Spinal cord (tissue), 10 donors: ENCODE measurements around the gene ZBTB16. TPM values are rescaled to one million over a fixed set of nuclear protein-coding genes. Genes with fewer than 3 reads are reported as not detected.
A peak's percentile ranks its signal among the peaks of the same experiment; 100 is the strongest.

ENCODE experiments used
- DNase-seq, 6 donors: peaks; one replicate each; pipeline versions ENCODE4 v3.0.0 to v3.0.0-alpha.2; 2013 to 2015; ENCODE audit warnings: low spot score in 6 of 6, low read depth in 4 of 6
- H3K27ac ChIP-seq: one replicate; pipeline ENCODE4 v1.5.1; 2013; ENCODE audit warnings: low read depth, low read length, control low read depth
- H3K27me3 ChIP-seq: one replicate; pipeline ENCODE4 v1.6.1; 2013; ENCODE audit warnings: low read length; ENCODE audit not compliant: control insufficient read depth, insufficient read depth
- H3K36me3 ChIP-seq: one replicate; pipeline ENCODE4 v1.6.1; 2013; ENCODE audit warnings: low read length; ENCODE audit not compliant: control insufficient read depth, insufficient read depth
- H3K4me1 ChIP-seq: one replicate; pipeline ENCODE4 v1.6.1; 2013; ENCODE audit warnings: low read length; ENCODE audit not compliant: control insufficient read depth, insufficient read depth
- H3K4me3 ChIP-seq: one replicate; pipeline ENCODE4 v1.5.1; 2013; ENCODE audit warnings: low read depth, low read length, control low read depth
- H3K9me3 ChIP-seq: one replicate; pipeline ENCODE4 v1.6.1; 2013; ENCODE audit warnings: low read length; ENCODE audit not compliant: control insufficient read depth, insufficient read depth
- WGBS: methylation state at CpG from one replicate; pipeline ENCODE4 v1.1.5; 2013; ENCODE audit warnings: missing lambda C conversion rate; ENCODE audit not compliant: insufficient coverage; 5-methylcytosine and 5-hydroxymethylcytosine counted together
- polyA plus RNA-seq, 2 donors: library from polyadenylated mRNA; unstranded; fragments of 120-200 nt; gene quantifications; one replicate each; pipeline ENCODE4 v1.2.1, GENCODE V29; 2013; ENCODE audit not compliant: insufficient read length in 2 of 2
- total RNA-seq, 2 donors: library from RNA; depleted of rRNA in 1 of 2; stranded (reverse); fragments of 120-200 nt in 1 of 2; fragments of >200 nt in 1 of 2; gene quantifications; one replicate each; pipeline versions ENCODE4 v1.2.3 to v1.2.4, GENCODE V29; 2013 to 2014
- donor health status: healthy.

Gene ZBTB16
- total and polyA plus RNA-seq, 4 donors = 4.5 to 17.9 (median 9.2) TPM

DNA sequence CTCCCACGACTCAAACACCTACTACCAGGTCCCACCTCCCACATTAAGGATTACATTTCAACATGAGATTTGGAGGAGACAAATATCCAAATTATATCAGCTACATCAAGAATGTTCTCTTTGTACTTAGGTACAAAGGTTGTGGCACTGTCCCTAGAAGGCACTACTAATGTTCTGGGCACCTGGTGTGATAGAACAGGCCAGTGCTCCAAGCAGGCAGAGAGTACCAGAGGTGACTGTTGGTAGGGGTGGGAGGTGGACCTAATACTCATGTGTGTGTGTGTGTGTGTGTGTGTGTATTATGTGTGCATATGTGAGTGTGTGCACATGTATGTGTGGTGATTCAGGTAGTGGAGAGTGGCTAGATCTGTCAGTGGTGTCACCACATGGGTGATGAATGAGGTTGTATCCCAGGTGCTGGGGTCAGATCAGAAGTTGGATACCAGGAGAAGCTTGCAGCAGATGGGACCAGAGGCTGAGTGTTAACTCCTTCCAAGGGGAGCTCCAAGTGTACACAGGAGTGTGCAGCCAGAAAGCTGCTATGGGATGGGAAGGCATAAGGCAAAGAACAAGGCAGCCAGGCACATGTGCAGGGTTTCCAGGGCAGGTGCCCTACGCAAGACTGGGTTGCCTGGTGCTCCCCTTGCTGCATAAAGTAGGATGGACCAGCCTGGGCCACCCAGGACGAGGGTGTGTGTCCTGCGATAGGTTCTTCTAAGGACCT is 219.0 kb downstream of the ZBTB16 start:
- 96% methylated on average over 2 of the region's 4 CpGs for WGBS
- Histone ChIP-seq H3K27ac (no peak overlapping the region), H3K9me3 (no peaks in the 10 kb centered on the region), H3K27me3 (no peaks in the 10 kb centered on the region), H3K36me3 (no peaks in the 10 kb centered on the region), H3K4me1 (peaks cover 10% of the 10 kb centered on the region), H3K4me3 (no peak overlapping the region)
- DNase-seq = no peak

DNA sequence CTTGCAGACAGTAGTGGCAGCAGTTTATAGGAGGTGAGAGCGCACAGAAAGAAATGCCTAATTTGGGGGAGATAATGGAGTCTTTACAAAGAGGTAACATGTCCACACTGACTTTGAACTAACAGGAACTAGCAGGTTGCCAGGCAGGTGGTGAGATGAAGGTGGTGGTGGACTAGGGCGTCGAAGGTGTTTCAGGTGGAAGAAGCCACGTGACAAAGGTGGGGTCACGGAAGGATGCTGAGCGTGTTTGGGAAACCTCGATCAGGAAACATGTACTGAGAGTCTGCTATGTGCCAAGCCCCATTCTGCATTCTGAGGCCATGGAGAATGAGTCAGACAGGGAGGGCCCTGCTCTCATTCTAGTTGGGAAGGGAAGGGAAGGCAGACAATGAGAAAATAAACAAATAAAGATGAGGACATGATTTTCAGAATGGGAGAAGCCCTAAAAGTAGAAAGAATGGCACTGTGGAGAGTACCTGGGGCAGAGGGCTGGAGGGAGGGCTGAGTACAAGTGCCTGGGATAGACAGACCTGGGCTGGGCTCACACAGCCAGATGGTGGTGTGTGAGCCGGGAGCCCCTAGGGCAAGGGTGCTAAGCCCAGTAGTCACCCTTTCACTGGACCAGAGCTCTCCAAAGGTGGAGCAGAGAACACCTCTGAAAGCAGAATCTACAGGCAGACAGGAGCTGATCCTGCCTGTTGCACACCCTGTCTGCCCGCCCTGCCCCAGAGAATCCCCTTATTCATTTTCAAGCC is 220.5 kb downstream of the ZBTB16 start:
- no peak for DNase-seq
- Histone ChIP-seq H3K36me3 (no peaks in the 10 kb centered on the region), H3K4me1 (peaks cover 10% of the 10 kb centered on the region), H3K9me3 (no peaks in the 10 kb centered on the region), H3K27me3 (no peaks in the 10 kb centered on the region), H3K27ac (no peak overlapping the region), H3K4me3 (no peak overlapping the region)
- WGBS = 94% methylated on average over 8 of the region's 9 CpGs

DNA sequence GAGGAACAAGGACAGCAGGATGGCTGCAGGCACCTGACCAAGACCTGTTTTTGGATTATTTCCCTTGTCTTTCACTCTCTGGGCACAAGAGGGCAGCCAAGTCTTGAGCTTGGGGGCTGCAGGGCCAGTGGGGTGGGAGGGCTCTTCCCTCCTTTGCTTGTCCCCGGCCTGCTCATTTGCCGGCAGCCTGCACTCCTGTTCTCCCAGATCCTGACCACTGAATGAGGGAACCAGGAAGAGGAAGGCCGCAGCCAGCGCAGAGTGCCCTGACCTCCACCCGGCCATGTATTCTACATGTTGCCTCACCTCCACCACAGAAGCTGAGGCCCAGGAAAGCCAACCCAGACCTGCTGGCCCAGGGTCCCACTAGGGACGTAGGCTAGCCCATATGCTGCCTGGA is 221.2 kb downstream of the ZBTB16 start:
- peak in 4 of 6 donors; percentile 49 to 90 (median 66) for DNase-seq
- Histone ChIP-seq H3K4me1 (peaks cover 10% of the 10 kb centered on the region), H3K4me3 (no peak overlapping the region), H3K27ac (no peak overlapping the region), H3K9me3 (no peaks in the 10 kb centered on the region), H3K27me3 (no peaks in the 10 kb centered on the region), H3K36me3 (no peaks in the 10 kb centered on the region)
- WGBS = 29% methylated on average over 4 of the region's 6 CpGs

DNA sequence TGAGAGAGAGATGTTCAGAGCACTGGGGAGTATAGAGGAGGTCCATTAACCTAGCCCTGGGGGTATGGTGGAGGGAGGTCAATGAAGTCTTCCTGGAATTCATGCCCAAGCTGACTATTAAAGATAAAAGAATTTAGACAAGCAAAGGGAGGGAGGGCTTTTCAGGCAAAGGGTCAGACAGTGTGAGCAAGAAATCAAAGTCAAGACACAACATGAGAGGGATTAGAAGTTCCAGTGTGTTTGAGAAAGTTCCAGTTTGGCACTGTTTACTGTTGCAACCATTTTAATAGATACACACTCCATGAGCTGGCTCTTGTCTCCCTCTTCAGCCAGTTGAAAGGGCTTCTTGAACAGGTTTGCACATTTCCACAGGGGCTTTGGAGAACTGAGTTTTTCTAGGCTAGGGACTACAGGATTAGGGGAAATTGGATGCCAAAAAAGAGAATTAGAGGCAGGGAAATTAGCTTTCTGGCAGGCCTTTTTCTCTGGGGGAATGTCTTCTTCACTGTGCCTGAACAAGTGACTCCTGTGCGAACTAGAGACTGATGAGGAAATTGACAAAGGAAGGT is 222.0 kb downstream of the ZBTB16 start:
- H3K4me3 ChIP-seq = no peak overlapping the region
- WGBS = no CpG with 5 or more reads among the region's 1 CpG
- H3K4me1 ChIP-seq = peaks cover 10% of the 10 kb centered on the region
- H3K36me3 ChIP-seq = no peaks in the 10 kb centered on the region
- H3K9me3 ChIP-seq = no peaks in the 10 kb centered on the region
- no peak overlapping the region for H3K27ac ChIP-seq
- no peak for DNase-seq
- H3K27me3 ChIP-seq = no peaks in the 10 kb centered on the region

DNA sequence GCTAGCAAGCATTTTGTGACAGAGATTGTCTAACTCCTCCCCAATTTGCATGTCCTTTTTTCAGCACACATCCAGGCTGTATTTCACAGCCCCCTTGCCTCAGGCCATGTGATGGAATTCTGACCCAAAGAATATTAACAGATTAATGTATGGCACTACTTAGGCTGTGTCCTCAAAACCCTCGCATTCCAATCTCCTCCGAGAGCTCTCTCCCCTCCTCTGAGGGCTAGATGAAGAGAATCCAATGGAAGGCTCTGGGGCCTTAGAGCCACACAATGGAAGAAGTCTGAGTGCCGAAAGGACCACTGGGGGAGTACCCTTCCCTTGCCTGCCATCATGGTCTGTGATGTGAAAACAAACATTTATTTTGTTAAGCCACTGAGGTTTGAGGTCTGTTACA is 223.0 kb downstream of the ZBTB16 start:
- H3K27me3 ChIP-seq = no peaks in the 10 kb centered on the region
- H3K4me3 ChIP-seq = no peak overlapping the region
- no peak for DNase-seq
- H3K36me3 ChIP-seq = no peaks in the 10 kb centered on the region
- H3K4me1 ChIP-seq = peaks cover 10% of the 10 kb centered on the region
- H3K9me3 ChIP-seq = no peaks in the 10 kb centered on the region
- no CpG with 5 or more reads among the region's 3 CpGs for WGBS
- no peak overlapping the region for H3K27ac ChIP-seq

DNA sequence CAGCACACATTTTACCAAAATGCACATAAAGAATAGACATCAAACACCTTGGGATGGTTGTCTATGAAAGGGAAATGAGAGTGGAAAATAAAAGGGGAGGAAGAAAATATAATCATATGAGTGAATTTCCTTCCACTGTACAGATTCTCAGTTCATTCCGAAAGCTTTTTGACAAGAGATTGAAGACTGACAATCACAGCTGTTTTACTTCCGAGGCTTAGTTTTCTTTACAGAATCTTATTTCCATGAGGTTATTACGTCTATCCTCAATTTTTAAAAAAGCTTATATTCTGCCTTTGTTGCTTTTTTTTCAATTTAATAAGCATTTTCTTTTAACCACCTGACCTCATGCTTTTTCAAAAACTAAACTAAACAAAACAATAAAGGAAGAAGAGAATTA is 223.9 kb downstream of the ZBTB16 start:
- Histone ChIP-seq H3K4me3 (no peak overlapping the region), H3K4me1 (peaks cover 10% of the 10 kb centered on the region), H3K27me3 (no peaks in the 10 kb centered on the region), H3K36me3 (no peaks in the 10 kb centered on the region), H3K9me3 (no peaks in the 10 kb centered on the region), H3K27ac (no peak overlapping the region)
- 100% methylated on average over 2 of the region's 3 CpGs for WGBS
- DNase-seq = no peak

DNA sequence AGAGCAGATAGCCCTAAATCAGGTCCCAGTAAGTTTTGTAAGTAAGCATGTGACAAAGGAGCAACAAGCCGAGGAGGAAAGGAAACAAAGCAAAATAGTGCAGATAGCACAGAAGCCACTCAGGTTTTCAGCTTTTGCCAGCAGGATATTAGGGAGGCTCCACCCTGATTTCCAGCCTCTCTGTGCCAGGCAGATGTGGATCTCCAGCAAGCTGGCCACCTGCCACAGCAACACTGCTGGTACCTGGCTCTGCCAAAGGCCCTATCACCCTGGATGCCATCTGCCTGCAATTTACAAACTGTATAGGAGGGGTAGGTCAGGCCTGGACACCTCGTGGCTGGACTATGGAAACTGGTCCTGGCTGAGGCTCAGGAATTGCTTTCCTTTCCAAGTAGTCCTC is 224.5 kb downstream of the ZBTB16 start:
- Histone ChIP-seq H3K4me3 (no peak overlapping the region), H3K27me3 (no peaks in the 10 kb centered on the region), H3K36me3 (no peaks in the 10 kb centered on the region), H3K4me1 (peaks cover 10% of the 10 kb centered on the region), H3K27ac (no peak overlapping the region), H3K9me3 (no peaks in the 10 kb centered on the region)
- WGBS = 47% methylated on average over 1 of the region's 2 CpGs
- peak in 1 of 6 donors; percentile 21 for DNase-seq

DNA sequence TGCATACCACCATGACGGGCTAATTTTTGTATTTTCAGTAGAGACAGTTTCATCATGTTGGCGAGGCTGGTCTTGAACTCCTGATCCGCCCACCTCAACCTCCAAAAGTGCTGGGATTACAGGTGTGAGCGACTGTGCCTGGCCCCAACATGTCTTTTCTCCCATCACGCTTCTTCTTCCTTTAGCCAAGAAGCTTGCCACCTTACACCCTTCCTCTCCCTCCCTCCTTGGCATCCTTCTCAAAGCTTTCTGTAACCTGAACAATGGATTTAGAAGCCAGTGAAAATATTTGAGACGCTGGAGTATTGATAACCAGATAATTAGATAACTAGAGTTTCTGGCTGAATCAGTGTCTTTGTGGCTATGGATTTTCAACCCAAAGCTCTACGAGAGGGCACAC is 225.4 kb downstream of the ZBTB16 start:
- H3K4me1 ChIP-seq = peaks cover 10% of the 10 kb centered on the region
- DNase-seq = no peak
- no peaks in the 10 kb centered on the region for H3K27me3 ChIP-seq
- WGBS = 97% methylated on average over 6 of the region's 7 CpGs
- H3K4me3 ChIP-seq = no peak overlapping the region
- H3K27ac ChIP-seq = no peak overlapping the region
- no peaks in the 10 kb centered on the region for H3K9me3 ChIP-seq
- no peaks in the 10 kb centered on the region for H3K36me3 ChIP-seq

DNA sequence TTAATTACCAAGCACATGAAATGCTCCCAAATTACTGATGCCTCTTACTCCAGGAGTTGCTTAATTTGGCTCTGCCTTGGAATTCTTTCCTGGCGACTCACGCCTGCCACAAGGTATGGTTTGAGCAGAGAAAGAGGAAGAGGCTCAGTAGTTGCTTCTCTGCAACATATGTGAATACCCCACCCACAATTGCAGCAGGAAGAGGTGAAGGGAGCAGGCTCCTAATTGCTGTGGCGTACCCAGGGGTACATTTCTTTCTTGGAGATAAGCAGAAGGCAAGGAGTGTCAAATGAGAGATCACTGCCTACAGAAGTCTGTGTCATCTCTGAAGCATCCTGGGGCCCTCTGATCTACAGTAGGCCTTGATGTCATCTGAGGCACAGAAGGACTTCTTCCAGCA is 226.1 kb downstream of the ZBTB16 start:
- Histone ChIP-seq H3K4me1 (peaks cover 6% of the 10 kb centered on the region), H3K27me3 (no peaks in the 10 kb centered on the region), H3K27ac (no peak overlapping the region), H3K4me3 (no peak overlapping the region), H3K9me3 (no peaks in the 10 kb centered on the region), H3K36me3 (no peaks in the 10 kb centered on the region)
- no peak for DNase-seq
- 100% methylated on average over 1 of the region's 3 CpGs for WGBS
